IMR-90 (cell line): Measurements from ENCODE around the gene FAM174C. TPM values are rescaled to one million over a fixed set of nuclear protein-coding genes. Genes with fewer than 3 reads are reported as not detected.
A peak's percentile ranks its signal among the peaks of the same experiment; 100 is the strongest.

Source experiments
- ATAC-seq: fragments of 200-7000 bp; cut with Tn5 transposase; 2 replicates; pipeline ENCODE4 v1.9.1; 2020; ENCODE audit warnings: low read depth, mild to moderate bottlenecking, moderate library complexity
- BruUV-seq: library from RNA; stranded (reverse); fragments of 400-500 nt; replicated peaks from 2 replicates; lab custom pipeline; 2021; lab: Mats Ljungman, UMichigan
- CTCF ChIA-PET: fragments of 300-600 bp; formaldehyde crosslinking; extraction: SDS; loops from one replicate; lab custom pipeline; 2021; ENCODE audit warnings: antibody characterized with exemption; lab: Yijun Ruan, JAX
- POLR2A ChIA-PET: fragments of 300-600 bp; sonication (Branson Sonifier 250); formaldehyde crosslinking; loops from one replicate; lab custom pipeline; 2022; ENCODE audit warnings: antibody characterized with exemption; ENCODE audit not compliant: unreplicated experiment; lab: Charles Lee
- DNase-seq: peaks from one replicate; pipeline ENCODE4 v3.0.0; 2013
- H2AFZ ChIP-seq: replicated peaks from 2 replicates; pipeline ENCODE3; 2013; ENCODE audit warnings: low read length, mild to moderate bottlenecking; ENCODE audit not compliant: poor library complexity
- H2AK5ac ChIP-seq: 2 replicates; pipeline ENCODE4 v1.6.1; 2013; ENCODE audit warnings: low read depth, low read length, inconsistent platforms
- H2AK9ac ChIP-seq: replicated peaks from 2 replicates; pipeline ENCODE3; 2013; ENCODE audit warnings: mild to moderate bottlenecking, low read depth, low read length, moderate library complexity; ENCODE audit not compliant: poor library complexity
- H2BK120ac ChIP-seq: 2 replicates; pipeline ENCODE4 v1.6.1; 2013; ENCODE audit warnings: low read depth, low read length, inconsistent platforms
- H2BK15ac ChIP-seq: 3 replicates; pipeline ENCODE4 v1.6.1; 2013; ENCODE audit warnings: low read depth, low read length, inconsistent platforms
- H2BK20ac ChIP-seq: 2 replicates; pipeline ENCODE4 v1.6.1; 2013; ENCODE audit warnings: low read depth, mild to moderate bottlenecking, inconsistent platforms, low read length, moderate library complexity
- H2BK5ac ChIP-seq: 2 replicates; pipeline ENCODE4 v1.6.1; 2013; ENCODE audit warnings: mild to moderate bottlenecking, low read depth, low read length, inconsistent platforms; ENCODE audit not compliant: poor library complexity, severe bottlenecking
- H3K14ac ChIP-seq: replicated peaks from 2 replicates; pipeline ENCODE4 v1.6.1; 2013; ENCODE audit warnings: low read depth, low read length, inconsistent platforms
- H3K18ac ChIP-seq: 2 replicates; pipeline ENCODE4 v1.6.1; 2013; ENCODE audit warnings: low read depth, low read length, control low read depth
- H3K23ac ChIP-seq: 2 replicates; pipeline ENCODE4 v1.6.1; 2013; ENCODE audit warnings: low read depth, low read length, inconsistent platforms
- H3K27ac ChIP-seq: 2 replicates; pipeline ENCODE4 v1.5.1; 2013; ENCODE audit warnings: mild to moderate bottlenecking, control low read depth, low read length; ENCODE audit not compliant: insufficient read depth
- H3K27me3 ChIP-seq: 2 replicates; pipeline ENCODE4 v1.6.1; 2013; ENCODE audit warnings: low read length; ENCODE audit not compliant: control insufficient read depth, insufficient read depth
- H3K36me3 ChIP-seq: 2 replicates; pipeline ENCODE4 v1.6.1; 2013; ENCODE audit warnings: low read length, mixed read lengths; ENCODE audit not compliant: control insufficient read depth, insufficient read depth
- H3K4ac ChIP-seq: 2 replicates; pipeline ENCODE4 v1.6.1; 2013; ENCODE audit warnings: low read depth, low read length, inconsistent platforms
- H3K4me1 ChIP-seq: 2 replicates; pipeline ENCODE4 v1.6.1; 2013; ENCODE audit warnings: low read length, mixed read lengths; ENCODE audit not compliant: control insufficient read depth, insufficient read depth
- H3K4me2 ChIP-seq: 2 replicates; pipeline ENCODE4 v1.6.1; 2013; ENCODE audit warnings: low read depth, mild to moderate bottlenecking, control low read depth, low read length, moderate library complexity
- H3K4me3 ChIP-seq: 2 replicates; pipeline ENCODE4 v1.5.1; 2013; ENCODE audit warnings: low read depth, mild to moderate bottlenecking, control low read depth, low read length, moderate library complexity; ENCODE audit not compliant: insufficient read depth
- H3K56ac ChIP-seq: 2 replicates; pipeline ENCODE4 v1.6.1; 2013; ENCODE audit warnings: low read length, inconsistent platforms; ENCODE audit not compliant: insufficient read depth; ENCODE audit errors: extremely low read depth
- H3K79me1 ChIP-seq, 2 experiments: 2 replicates each; pipeline ENCODE4 v1.6.1; 2013; ENCODE audit warnings: low read length in 2 of 2, inconsistent platforms in 1 of 2, low read depth in 1 of 2
- H3K9ac ChIP-seq: 2 replicates; pipeline ENCODE4 v1.6.1; 2013; ENCODE audit warnings: low read depth, low read length, control low read depth
- H3K9me1 ChIP-seq: 2 replicates; pipeline ENCODE4 v1.6.1; 2013; ENCODE audit warnings: low read length, inconsistent platforms; ENCODE audit not compliant: insufficient read depth
- H3K9me3 ChIP-seq: 2 replicates; pipeline ENCODE4 v1.6.1; 2013; ENCODE audit warnings: low read length; ENCODE audit not compliant: control insufficient read depth, insufficient read depth
- H4K20me1 ChIP-seq: 2 replicates; pipeline ENCODE4 v1.6.1; 2013; ENCODE audit warnings: low read length, inconsistent platforms; ENCODE audit not compliant: insufficient read depth
- H4K5ac ChIP-seq: 2 replicates; pipeline ENCODE4 v1.6.1; 2013; ENCODE audit warnings: mild to moderate bottlenecking, low read depth, low read length, control low read depth
- H4K8ac ChIP-seq, 2 experiments: 2 replicates each; pipeline ENCODE4 v1.6.1; 2013; ENCODE audit warnings: low read depth in 2 of 2, low read length in 2 of 2, control low read depth in 1 of 2, inconsistent platforms in 1 of 2
- H4K91ac ChIP-seq: 2 replicates; pipeline ENCODE4 v1.6.1; 2013; ENCODE audit warnings: low read depth, low read length, inconsistent platforms; ENCODE audit not compliant: insufficient read depth
- POLR2A ChIP-seq: IDR thresholded peaks from 2 replicates; pipeline ENCODE4 v1.6.1; 2012; ENCODE audit warnings: mild to moderate bottlenecking, low read depth, low read length
- RCOR1 ChIP-seq: IDR thresholded peaks from 2 replicates; pipeline ENCODE4 v1.6.1; 2012; ENCODE audit warnings: mild to moderate bottlenecking, low read length, improper control_type of control experiment; ENCODE audit not compliant: insufficient replicate concordance
- WGBS, 2 experiments: methylation state at CpG; one replicate each; pipeline versions ENCODE4 v1.1.5 to v1.1.7; 2013; ENCODE audit warnings: missing lambda C conversion rate in 2 of 2; ENCODE audit not compliant: insufficient read length in 1 of 2; ENCODE audit errors: extremely low coverage in 2 of 2; 5-methylcytosine and 5-hydroxymethylcytosine counted together
- dilution Hi-C: fragments of 300-500 bp; cut with HindIII; formaldehyde crosslinking; loops from one replicate; pipeline ENCODE4 v1.14.3; 2018; ENCODE audit warnings: low sequenced_read_pairs; ENCODE audit not compliant: unreplicated experiment
- in situ Hi-C: fragments of 300-500 bp; cut with MboI; formaldehyde crosslinking; loops from 3 replicates; pipeline ENCODE4 v1.14.3; 2019; ENCODE audit warnings: low sequenced_read_pairs, inconsistent platforms, mixed read lengths
- intact Hi-C: fragments of 100-400 bp; cut with micrococcal nuclease; formaldehyde crosslinking; loops from 2 replicates; pipeline ENCODE4 v1.10.0; 2022
- polyA plus RNA-seq, 3 experiments: library from polyadenylated mRNA; depleted of rRNA; stranded (reverse); fragments of >200 nt; gene quantifications; 2 replicates each; pipeline ENCODE4 v1.2.3, GENCODE V29; 2012; ENCODE audit warnings: low replicate concordance in 1 of 3
- total RNA-seq: library from RNA; depleted of rRNA; stranded (reverse); fragments of >200 nt; gene quantifications from 2 replicates; pipeline ENCODE4 v1.2.3, GENCODE V29; 2012
- TF ChIP-seq, protein P1 (sequence below): fragments of 150-350 bp; IDR thresholded peaks from 2 replicates; pipeline ENCODE4 v1.6.1; 2017; ENCODE audit warnings: mild to moderate bottlenecking, antibody characterized with exemption, low read length, low read depth

FAM174C gene
- total and polyA plus RNA-seq, 2 of the 4 experiments (the other 2 are of a cell fraction) = 7.5 to 61.8 TPM

- Histone ChIP-seq H2BK20ac (no peak overlapping the region), H3K4me1 (peaks cover 25% of the 10 kb centered on the region), H4K5ac (no peak overlapping the region), H3K9me1 (no peaks in the 10 kb centered on the region; the same call in 1 of the 2 replicates), H2AK5ac (0 out of 2 replicates have a peak overlapping the region, but pooled peaks have one; percentile 58), H2AFZ (peak overlapping the region; percentile 44), H3K4me3 (no peak overlapping the region), H3K79me1 (peaks cover 22 to 66% of the 10 kb centered on the region in 2 experiments; a peak in 3 of 4 replicates), H3K23ac (peak overlapping the region; percentile 42), H3K27ac (peak overlapping the region; percentile 75), H3K9me3 (no peaks in the 10 kb centered on the region), H2BK15ac (no peak overlapping the region), H3K14ac (no peak overlapping the region), H3K36me3 (peaks cover 52% of the 10 kb centered on the region), H2AK9ac (peak overlapping the region; percentile 33), H3K4me2 (peak overlapping the region; percentile 35), H2BK5ac (no peak overlapping the region), H4K91ac (no peak overlapping the region), H3K56ac (no peak overlapping the region; the same call in 1 of the 2 replicates), H3K18ac (no peak overlapping the region), H3K9ac (peak overlapping the region; percentile 58; the same call in 1 of the 2 replicates), H4K8ac (peak overlapping the region in 1 of 2 experiments; percentile 15; a peak in 2 of 4 replicates), H4K20me1 (peaks cover 67% of the 10 kb centered on the region), H3K27me3 (no peaks in the 10 kb centered on the region), H3K4ac (peak overlapping the region; percentile 34), H2BK120ac (no peak overlapping the region)
- in situ Hi-C loops = no loop called here
- dilution Hi-C loops = no loop called here
- TF ChIP-seq POLR2A (no peak), RCOR1 (no peak)
- TF ChIP-seq, protein P1, sequence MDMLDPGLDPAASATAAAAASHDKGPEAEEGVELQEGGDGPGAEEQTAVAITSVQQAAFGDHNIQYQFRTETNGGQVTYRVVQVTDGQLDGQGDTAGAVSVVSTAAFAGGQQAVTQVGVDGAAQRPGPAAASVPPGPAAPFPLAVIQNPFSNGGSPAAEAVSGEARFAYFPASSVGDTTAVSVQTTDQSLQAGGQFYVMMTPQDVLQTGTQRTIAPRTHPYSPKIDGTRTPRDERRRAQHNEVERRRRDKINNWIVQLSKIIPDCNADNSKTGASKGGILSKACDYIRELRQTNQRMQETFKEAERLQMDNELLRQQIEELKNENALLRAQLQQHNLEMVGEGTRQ = peak; percentile 1; the same call in 1 of the 2 replicates
- ChIA-PET POLR2A (no interaction called here), CTCF (no interaction called here)
- intact Hi-C loops = no loop called here
- ATAC-seq (no peak), DNase-seq (no peak)
- WGBS, 2 experiments = 76% methylated on average over 28 of the region's 46 CpGs; no CpG with 5 or more reads in 1 of the 2 experiments
- no TSS peak for BruUV-seq
Observed at GRCh38 chr19:1274081-1274851, 1.1 kb upstream of the FAM174C start.
